ENCODE measurements around the gene ADIRF.
"Not testable (repeated sequence)": the region's sequence is repeated elsewhere in the genome, so short reads cannot be mapped to it uniquely, and the experiment has no call there.

The ADIRF gene

GRCh38 chr10:86976362-86977056 lies 8.2 kb downstream of the ADIRF start:
- no peak for DNase-seq (ENCODE audit: low read depth in 1 of 2, low spot score in 1 of 2)

- DNase-seq (ENCODE audit: low read depth in 1 of 2, low spot score in 1 of 2), result not testable (repeated sequence)
Measured at GRCh38 chr10:86978457-86978856, 10.2 kb downstream of the ADIRF start.

- DNase-seq (ENCODE audit: low read depth in 1 of 2, low spot score in 1 of 2), result no peak
Measured at GRCh38 chr10:86979296-86979818, 11.1 kb downstream of the ADIRF start.

DNA sequence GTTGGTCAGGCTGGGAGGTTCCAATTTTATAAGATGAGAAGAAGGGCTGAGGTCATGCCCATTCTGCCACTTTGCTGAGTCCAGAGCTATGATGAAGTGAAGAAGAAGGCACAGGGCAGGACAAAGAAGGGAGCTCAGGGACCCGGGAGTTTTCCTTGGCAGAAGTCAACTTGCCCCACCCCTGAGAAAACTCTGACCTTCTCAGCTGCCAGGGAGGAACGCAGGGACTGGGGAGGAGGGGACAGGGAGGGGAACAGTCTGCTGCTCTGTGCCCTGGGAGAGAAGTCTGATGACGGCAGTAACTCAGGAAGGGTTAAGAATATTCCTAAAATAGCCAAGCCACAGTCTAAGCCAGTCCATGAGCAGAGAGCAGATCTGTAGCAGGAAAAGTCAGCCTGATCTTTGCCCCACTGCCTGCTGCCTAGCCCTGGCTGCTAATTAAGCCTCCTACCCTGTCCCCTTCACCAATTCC lies 11.7 kb downstream of the ADIRF start:
- no peak for DNase-seq (ENCODE audit: low read depth in 1 of 2, low spot score in 1 of 2)

- DNase-seq (ENCODE audit: low read depth in 1 of 2, low spot score in 1 of 2), result not testable (repeated sequence)
Measured at GRCh38 chr10:86981020-86981419, 12.7 kb downstream of the ADIRF start.

- DNase-seq (ENCODE audit: low read depth in 1 of 2, low spot score in 1 of 2), result no peak
Measured at GRCh38 chr10:86981716-86982115, 13.4 kb downstream of the ADIRF start.

DNA sequence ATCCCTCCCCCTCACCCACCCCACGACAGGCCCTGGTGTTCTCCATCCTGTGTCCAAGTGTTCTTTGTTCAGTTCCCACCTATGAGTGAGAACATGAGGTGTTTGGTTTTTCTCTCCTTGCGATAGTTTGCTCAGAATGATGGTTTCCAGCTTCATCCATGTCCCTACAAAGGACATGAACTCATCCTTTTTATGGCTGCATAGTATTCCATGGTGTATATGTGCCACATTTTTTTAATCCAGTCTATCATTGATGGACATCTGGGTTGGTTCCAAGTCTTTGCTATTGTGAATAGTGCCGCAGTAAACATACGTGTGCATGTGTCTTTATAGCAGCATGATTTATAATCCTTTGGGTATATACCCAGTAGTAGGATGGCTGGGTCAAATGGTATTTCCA lies 16.2 kb downstream of the ADIRF start:
- DNase-seq (ENCODE audit: low read depth in 1 of 2, low spot score in 1 of 2), result not testable (repeated sequence)

- no peak for DNase-seq (ENCODE audit: low read depth in 1 of 2, low spot score in 1 of 2)
Measured at GRCh38 chr10:86988520-86988919, 20.2 kb downstream of the ADIRF start.

- not testable (repeated sequence) for DNase-seq (ENCODE audit: low read depth in 1 of 2, low spot score in 1 of 2)
Measured at GRCh38 chr10:86991362-86991761, 23.1 kb downstream of the ADIRF start.

- no peak for DNase-seq (ENCODE audit: low read depth in 1 of 2, low spot score in 1 of 2)
Measured at GRCh38 chr10:86992456-86992855, 24.2 kb downstream of the ADIRF start.

- DNase-seq (ENCODE audit: low read depth in 1 of 2, low spot score in 1 of 2), result no peak
Measured at GRCh38 chr10:86992929-86993328, 24.6 kb downstream of the ADIRF start.

GRCh38 chr10:86999802-87000403 lies 31.6 kb downstream of the ADIRF start:
- DNase-seq (ENCODE audit: low read depth in 1 of 2, low spot score in 1 of 2), result not testable (repeated sequence)

DNA sequence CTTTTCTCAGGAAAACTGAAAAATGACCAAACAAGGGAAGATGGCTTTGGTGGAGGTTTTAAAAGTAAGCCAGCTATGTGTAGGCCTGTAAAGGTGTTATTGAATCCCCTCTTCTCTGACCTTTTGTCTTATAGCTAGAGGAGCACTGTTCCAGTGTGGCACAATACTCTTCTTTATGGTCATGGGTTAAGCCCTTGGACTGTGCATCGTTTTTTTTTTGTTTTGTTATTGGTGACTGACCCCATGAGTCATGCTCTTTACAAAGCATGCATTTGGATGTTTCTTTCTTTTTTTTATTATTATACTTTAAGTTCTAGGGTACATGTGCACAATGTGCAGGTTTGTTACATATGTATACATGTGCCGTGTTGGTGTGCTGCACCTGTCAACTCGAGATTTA lies 32.2 kb downstream of the ADIRF start:
- no peak for DNase-seq (ENCODE audit: low read depth in 1 of 2, low spot score in 1 of 2)

DNA sequence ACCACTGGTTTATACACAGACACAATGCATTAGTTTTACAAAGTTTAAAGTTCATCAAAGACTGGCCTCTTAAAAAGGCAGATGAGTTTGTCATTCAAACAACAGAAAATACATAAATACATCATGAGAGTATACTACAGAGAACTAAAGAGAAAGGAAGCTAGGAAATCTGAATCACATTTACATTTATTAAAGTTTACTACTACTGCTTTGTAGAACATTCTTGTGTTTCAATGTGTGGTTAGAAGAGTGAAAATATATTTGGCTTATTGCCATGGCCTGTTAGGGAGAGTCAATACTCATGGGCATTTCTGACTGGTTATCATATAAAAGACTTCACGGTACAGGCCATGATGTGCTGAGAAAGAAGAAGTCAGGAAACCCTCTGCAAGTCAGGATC lies 38.8 kb downstream of the ADIRF start:
- DNase-seq (ENCODE audit: low read depth in 1 of 2, low spot score in 1 of 2), result not testable (repeated sequence)

GRCh38 chr10:87007674-87008073 lies 39.4 kb downstream of the ADIRF start:
- DNase-seq (ENCODE audit: low read depth in 1 of 2, low spot score in 1 of 2), result not testable (repeated sequence)

GRCh38 chr10:87008303-87008702 lies 40.0 kb downstream of the ADIRF start:
- not testable (repeated sequence) for DNase-seq (ENCODE audit: low read depth in 1 of 2, low spot score in 1 of 2)

DNA sequence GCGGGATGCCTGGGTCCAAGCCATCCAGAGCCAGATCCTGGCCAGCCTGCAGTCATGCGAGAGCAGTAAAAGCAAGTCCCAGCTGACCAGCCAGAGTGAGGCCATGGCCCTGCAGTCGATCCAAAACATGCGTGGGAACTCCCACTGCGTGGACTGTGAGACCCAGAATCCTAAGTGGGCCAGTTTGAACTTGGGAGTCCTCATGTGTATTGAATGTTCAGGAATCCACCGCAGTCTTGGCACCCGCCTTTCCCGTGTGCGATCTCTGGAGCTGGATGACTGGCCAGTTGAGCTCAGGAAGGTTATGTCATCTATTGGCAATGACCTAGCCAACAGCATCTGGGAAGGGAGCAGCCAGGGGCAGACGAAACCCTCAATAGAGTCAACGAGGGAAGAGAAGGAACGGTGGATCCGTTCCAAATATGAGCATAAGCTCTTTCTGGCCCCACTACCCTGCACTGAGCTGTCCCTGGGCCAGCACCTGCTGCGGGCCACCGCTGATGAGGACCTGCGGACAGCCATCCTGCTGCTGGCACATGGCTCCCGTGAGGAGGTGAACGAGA lies 40.9 kb downstream of the ADIRF start:
- not testable (repeated sequence) for DNase-seq (ENCODE audit: low read depth in 1 of 2, low spot score in 1 of 2)

- DNase-seq (ENCODE audit: low read depth in 1 of 2, low spot score in 1 of 2), result not testable (repeated sequence)
Measured at GRCh38 chr10:87013528-87013927, 45.2 kb downstream of the ADIRF start.

- DNase-seq (ENCODE audit: low read depth in 1 of 2, low spot score in 1 of 2), result not testable (repeated sequence)
Measured at GRCh38 chr10:87014986-87015716, 46.9 kb downstream of the ADIRF start.

DNA sequence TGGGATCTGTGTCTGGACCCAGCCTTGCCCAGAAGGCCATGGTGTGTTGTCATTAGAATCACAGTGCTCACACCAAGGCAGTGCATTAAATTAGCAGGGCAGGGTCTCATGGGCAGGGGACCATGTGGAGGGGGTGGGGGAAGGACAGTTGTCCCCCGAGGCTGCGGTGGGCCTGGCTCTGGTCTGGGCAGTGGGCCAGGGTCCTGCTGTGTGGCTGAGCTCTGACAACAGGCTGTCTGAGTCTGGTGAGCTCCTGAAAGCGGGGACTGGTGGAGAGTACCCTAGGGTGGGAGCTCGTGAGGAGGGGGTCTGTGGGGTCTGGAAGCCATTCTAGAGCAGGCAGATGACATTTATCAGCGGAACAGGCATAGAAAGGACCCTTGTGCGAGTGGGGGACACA lies 49.8 kb downstream of the ADIRF start:
- DNase-seq (ENCODE audit: low read depth in 1 of 2, low spot score in 1 of 2), result not testable (repeated sequence)

DNA sequence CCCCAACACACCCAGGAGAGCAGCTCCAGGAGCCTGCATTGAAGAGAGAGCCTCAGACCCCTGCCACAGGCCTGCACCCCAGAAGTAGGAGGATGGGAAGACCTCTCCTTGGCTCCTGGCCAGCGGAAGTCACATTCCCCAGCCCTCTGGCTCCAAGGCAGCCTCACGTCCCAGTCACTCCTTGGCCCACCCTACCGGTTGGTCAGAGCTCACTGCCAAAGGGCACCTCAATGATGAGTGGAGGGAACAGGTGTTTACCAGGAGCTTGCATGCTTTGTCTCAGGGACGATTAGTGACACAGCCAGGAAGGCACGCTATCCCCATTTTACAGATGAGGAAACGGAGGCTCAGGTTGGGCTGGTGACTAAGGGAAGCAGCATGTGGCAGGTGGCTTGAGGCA lies 50.8 kb downstream of the ADIRF start:
- DNase-seq (ENCODE audit: low read depth in 1 of 2, low spot score in 1 of 2), result not testable (repeated sequence)
